Measurements from ENCODE around the gene OSBPL2.
A peak's percentile ranks its signal among the peaks of the same experiment; 100 is the strongest.

Gene OSBPL2

GRCh38 chr20:62329389-62330377 is 91.4 kb downstream of the OSBPL2 start:
- no peak for DNase-seq

GRCh38 chr20:62330576-62331317 is 92.4 kb downstream of the OSBPL2 start:
- no peak for DNase-seq

DNA sequence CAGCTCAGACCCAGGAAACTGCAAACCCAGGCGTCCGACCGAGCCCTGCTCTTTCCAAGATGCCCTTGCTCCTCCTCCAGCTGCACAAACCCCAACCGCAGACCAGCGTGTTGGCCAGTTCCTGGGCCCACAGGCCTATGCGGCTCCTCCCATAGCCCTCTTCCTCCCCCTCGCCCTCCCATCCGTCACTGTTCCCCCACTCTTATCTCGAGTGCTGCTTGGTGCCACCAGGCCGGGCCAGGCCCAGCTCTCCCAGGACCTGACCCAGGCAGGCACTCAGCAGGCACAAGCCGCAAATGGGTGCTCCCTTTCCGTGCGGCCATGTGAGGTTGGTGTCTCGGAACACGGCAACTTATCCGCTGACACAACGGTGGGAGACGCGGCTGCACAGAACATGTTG is 93.0 kb downstream of the OSBPL2 start:
- no peak for DNase-seq

DNA sequence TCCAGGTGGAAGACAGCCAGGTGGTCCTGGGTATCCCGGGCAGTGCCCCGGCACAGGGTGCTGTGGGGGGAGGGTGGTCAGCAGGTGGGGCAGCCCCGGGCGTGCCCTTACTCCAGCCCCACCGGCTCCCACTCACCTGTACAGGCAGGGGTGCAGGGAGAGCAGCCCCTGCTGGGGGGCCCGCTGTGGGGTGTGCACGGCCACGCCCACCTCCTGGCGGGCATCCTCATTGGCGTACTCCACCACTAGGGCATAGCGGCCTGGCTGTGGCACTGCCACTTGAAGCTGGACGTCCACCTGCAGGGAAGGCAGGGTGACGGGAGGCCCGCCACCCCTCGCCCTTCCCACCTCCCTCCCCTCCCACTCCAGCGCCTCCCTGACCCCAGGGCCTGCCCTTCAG is 94.1 kb downstream of the OSBPL2 start:
- no peak for DNase-seq

DNA sequence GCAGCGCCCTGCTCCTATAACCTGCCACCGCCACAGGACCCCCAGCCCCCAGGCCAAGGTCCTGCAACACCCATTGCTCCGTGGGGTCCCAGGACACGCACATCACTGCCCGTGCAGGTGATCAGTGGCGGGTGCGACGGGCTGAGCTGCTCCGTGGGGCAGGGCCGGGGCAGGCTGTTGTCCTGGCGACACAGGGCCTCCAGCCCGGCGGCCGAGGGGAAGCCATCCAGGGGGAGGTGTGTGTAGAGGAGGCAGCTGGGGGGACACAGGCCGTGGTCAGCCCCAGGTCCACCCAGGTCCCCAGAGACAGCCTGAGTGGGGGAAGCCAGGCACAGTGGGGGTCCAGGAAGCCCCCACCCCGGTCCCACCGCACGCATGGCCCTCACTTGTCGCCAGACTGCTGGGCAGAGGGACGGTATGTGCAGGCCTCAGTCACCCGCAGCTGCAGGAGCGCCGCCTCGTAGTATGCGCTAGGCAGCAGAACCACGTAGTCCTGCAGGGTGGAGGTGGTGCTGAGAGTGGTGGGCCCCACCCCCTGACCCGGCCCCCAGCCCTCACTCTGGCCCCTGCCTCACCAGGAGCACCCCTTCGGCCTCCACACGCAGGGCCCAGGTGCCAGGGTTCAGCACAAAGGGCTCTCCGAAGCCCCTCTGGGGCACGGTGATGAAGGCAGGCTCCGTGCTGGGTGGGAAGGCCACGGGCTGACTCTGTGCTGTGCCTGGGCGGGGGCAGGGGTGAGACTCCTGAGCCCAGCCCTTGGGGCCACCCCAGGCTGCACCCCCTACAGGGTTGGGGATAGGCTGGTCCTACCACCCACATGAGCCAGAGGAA is 94.9 kb downstream of the OSBPL2 start:
- DNase-seq: no peak

DNA sequence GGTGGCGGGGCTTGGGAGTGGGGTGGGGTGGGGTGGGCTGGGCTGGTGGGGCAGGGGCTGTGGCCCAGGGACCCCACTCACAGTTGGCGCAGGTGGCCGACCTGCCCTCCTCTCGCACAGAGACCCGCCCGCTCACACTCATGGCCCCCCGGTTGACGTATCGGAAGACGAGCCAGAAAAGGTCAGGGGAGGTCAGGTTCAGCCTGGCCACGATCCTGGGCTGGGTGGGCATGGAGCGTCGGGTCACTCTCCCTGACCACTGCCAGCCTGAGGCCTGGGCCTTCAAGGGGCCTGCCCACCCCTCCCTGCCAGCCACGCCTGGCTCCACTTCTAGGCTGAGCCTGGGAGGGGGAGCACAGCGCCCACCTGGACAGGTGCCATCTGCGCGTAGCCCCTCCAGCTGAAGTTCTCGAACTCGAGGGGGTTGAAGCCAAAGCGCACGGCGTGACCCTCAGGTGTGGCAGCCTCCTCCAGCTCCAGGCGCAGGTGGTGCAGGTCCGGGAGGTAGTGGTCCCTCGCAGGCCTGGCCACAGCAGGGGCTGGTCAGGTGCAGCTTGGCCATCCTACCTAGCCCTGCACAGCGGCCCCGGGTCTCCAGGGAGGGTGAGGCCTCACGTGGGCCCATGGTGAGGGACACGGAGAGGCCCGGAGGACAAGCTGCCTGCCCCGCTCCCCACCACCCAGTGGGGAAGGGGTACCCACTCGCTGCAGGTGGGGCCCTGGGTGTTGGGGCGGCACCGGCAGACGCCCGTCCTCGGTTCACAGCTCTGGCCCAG is 95.7 kb downstream of the OSBPL2 start:
- DNase-seq: no peak

GRCh38 chr20:62334881-62335280 is 96.6 kb downstream of the OSBPL2 start:
- DNase-seq: no peak

GRCh38 chr20:62335532-62335931 is 97.2 kb downstream of the OSBPL2 start:
- no peak for DNase-seq

GRCh38 chr20:62336329-62336728 is 98.0 kb downstream of the OSBPL2 start:
- no peak for DNase-seq

- no peak for DNase-seq
These were observed 98.6 kb downstream of the OSBPL2 start for GRCh38 chr20:62336775-62337557.

GRCh38 chr20:62337558-62338293 is 99.4 kb downstream of the OSBPL2 start:
- DNase-seq: no peak

GRCh38 chr20:62338294-62338620 is 99.9 kb downstream of the OSBPL2 start:
- no peak for DNase-seq

DNA sequence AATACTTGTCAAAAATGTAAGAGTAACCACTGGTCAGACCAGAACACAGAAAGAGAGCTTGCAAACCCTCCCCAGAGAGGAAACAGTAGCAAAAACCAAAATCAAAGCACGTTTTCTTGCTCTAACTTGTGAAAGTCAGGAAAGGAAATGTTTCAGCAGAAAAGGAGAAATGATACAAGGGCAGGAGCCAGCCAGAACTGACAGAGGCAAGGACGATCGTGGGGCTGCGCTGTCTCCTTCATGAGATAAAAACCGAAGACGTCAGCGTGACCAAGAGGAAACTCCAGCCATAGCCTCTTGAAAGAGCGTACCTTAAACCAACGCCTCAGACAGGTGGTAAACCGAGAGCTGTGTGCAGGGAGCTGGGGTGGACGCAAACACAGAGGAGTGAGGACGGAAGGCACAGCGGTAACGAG is 101.3 kb downstream of the OSBPL2 start:
- no peak for DNase-seq

GRCh38 chr20:62342910-62343309 is 104.6 kb downstream of the OSBPL2 start:
- DNase-seq: peak; percentile 76

DNA sequence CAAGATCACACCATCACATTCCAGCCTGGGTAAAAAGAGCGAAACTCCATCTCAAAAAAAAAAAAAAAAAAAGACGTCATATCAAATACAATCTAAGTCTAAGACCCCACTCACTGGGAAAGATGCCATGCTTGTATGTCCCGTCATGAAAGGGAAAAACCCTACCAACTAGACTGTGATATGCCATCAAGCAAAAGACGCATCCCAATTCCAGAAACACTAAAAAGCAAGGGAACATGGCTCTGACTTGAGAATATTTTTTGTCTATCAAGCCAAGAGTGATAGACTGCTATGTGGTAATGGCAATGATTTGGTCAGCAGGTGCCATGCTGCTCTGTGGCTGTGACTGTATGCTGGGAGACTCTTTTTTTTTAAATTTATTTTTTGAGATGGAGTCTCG is 105.8 kb downstream of the OSBPL2 start:
- DNase-seq: no peak

- no peak for DNase-seq
These were observed 106.5 kb downstream of the OSBPL2 start for GRCh38 chr20:62344782-62345181.

Data from NCI-H69 (cell line).